IPS-20b (cell line): ENCODE results near the gene AFDN.

Experiments
- H3K27ac ChIP-seq: one replicate; pipeline ENCODE4 v1.5.1; 2013; ENCODE audit warnings: low read length
- H3K27me3 ChIP-seq: 2 replicates; pipeline ENCODE4 v1.6.1; 2013; ENCODE audit warnings: mild to moderate bottlenecking, low read length, inconsistent platforms; ENCODE audit not compliant: insufficient read depth
- H3K36me3 ChIP-seq: 2 replicates; pipeline ENCODE4 v1.6.1; 2013; ENCODE audit warnings: low read depth, mild to moderate bottlenecking, inconsistent platforms, low read length, moderate library complexity; ENCODE audit not compliant: insufficient read depth
- H3K4me1 ChIP-seq: 2 replicates; pipeline ENCODE4 v1.6.1; 2013; ENCODE audit warnings: mild to moderate bottlenecking, control low read depth, inconsistent platforms, low read length, moderate library complexity; ENCODE audit not compliant: insufficient read depth
- H3K4me3 ChIP-seq: 2 replicates; pipeline ENCODE4 v1.5.1; 2013; ENCODE audit warnings: mild to moderate bottlenecking, low read length, inconsistent platforms
- H3K9ac ChIP-seq: 2 replicates; pipeline ENCODE4 v1.6.1; 2013; ENCODE audit warnings: low read depth, mild to moderate bottlenecking, inconsistent platforms, low read length, moderate library complexity
- H3K9me3 ChIP-seq: 2 replicates; pipeline ENCODE4 v1.6.1; 2013; ENCODE audit warnings: mild to moderate bottlenecking, low read depth, low read length, inconsistent platforms; ENCODE audit not compliant: insufficient read depth

The AFDN gene

DNA sequence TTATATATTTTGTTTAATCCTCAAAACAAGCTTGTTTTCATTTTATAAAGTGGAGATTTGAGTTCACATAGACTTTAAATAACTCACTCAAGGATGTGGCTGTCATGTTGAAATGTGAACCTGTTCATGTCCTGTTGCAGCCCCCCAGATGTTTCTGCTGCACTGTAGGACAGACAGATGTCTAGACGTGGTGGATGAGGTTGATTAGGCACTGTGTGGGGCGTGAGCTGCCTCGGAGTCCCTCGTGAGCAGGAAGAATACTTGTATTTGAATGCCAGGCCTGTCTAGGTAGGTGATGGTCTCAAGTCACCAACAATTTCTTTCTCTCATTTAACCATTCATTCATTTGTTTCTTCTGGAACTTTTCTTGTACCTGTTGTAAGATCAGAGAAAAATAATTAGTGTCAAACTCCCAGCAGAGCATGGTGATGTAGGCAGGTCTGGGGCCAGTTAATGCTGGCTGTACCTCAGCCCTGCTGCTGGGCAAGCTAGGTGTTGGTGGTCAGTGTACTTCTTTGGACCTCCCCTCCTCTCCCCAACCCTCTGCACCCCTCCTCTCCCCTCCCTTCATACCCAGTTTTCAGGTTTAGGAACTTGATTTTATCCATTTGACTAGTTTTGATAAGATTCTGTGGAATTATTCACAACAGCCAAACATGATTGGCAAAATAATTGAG lies 34.0 kb downstream of the AFDN start:
- Histone ChIP-seq H3K27me3 (no peaks in the 10 kb centered on the region), H3K9me3 (no peaks in the 10 kb centered on the region), H3K27ac (peak overlapping the region; percentile 52), H3K4me1 (peaks cover 62% of the 10 kb centered on the region), H3K36me3 (peaks cover 7% of the 10 kb centered on the region; the same call in 1 of the 2 replicates), H3K4me3 (no peak overlapping the region), H3K9ac (peak overlapping the region; percentile 19; the same call in 1 of the 2 replicates)

DNA sequence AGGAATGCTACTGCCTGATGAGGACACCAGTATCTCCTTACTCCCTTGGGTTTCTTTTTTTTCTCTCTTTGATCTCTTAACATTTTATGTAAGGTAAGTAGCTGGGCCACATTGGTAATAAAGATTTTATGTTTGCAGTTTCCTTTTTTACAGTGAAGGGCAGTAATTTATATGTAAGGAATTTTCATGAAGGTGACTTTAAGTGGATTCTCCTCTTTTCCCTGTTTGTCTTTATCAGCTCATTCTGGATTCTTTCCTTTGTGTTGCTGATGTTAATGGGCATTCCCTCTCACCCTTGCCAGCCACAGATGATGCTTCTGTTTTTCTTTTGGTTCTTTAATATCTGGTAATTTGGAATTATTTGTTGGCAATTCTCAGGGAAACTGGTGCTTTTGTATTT lies 34.7 kb downstream of the AFDN start:
- peaks cover 62% of the 10 kb centered on the region for H3K4me1 ChIP-seq
- peak overlapping the region; percentile 52 for H3K27ac ChIP-seq
- H3K9me3 ChIP-seq, result no peaks in the 10 kb centered on the region
- H3K27me3 ChIP-seq, result no peaks in the 10 kb centered on the region
- H3K9ac ChIP-seq, result peak overlapping the region; percentile 33; the same call in 1 of the 2 replicates
- H3K36me3 ChIP-seq, result peaks cover 7% of the 10 kb centered on the region; the same call in 1 of the 2 replicates
- peak overlapping the region; percentile 39 for H3K4me3 ChIP-seq

DNA sequence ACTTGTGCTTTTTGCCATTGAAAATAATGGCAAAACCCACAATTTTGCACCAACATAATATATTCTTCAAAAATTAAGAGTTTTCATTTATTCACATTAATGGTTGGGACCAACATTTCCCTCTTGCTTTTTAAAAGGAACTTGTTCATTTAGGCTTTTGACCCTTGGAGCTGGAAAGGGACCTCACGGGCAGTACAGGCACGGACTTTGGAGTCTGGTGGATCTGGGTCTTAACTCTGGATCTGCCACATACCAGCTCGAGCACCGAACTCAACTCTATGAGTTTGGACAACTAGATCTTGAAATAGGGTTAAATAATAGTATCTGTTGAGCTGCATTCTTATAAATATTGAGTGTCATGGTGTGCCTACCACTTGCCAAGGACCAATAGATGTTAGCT lies 37.2 kb downstream of the AFDN start:
- Histone ChIP-seq H3K27ac (no peak overlapping the region), H3K4me1 (peaks cover 44% of the 10 kb centered on the region), H3K9ac (no peak overlapping the region), H3K27me3 (no peaks in the 10 kb centered on the region), H3K36me3 (peaks cover 22% of the 10 kb centered on the region), H3K9me3 (no peaks in the 10 kb centered on the region), H3K4me3 (no peak overlapping the region)

- no peak overlapping the region for H3K9ac ChIP-seq
Measured at GRCh38 chr6:167866642-167867041, 39.9 kb downstream of the AFDN start.

GRCh38 chr6:167870321-167870720 lies 43.6 kb downstream of the AFDN start:
- Histone ChIP-seq H3K9ac (no peak overlapping the region), H3K4me1 (peaks cover 13% of the 10 kb centered on the region; the same call in 1 of the 2 replicates), H3K27me3 (no peaks in the 10 kb centered on the region), H3K27ac (no peak overlapping the region), H3K9me3 (no peaks in the 10 kb centered on the region), H3K36me3 (peaks cover 73% of the 10 kb centered on the region), H3K4me3 (no peak overlapping the region)

More at GRCh38 chr6:167866642-167867041, 39.9 kb downstream of the AFDN start:
- peaks cover 49% of the 10 kb centered on the region for H3K36me3 ChIP-seq
- H3K9me3 ChIP-seq, result no peaks in the 10 kb centered on the region
- no peaks in the 10 kb centered on the region for H3K27me3 ChIP-seq
- H3K27ac ChIP-seq, result no peak overlapping the region
- peaks cover 18% of the 10 kb centered on the region; the same call in 1 of the 2 replicates for H3K4me1 ChIP-seq
- no peak overlapping the region for H3K4me3 ChIP-seq

GRCh38 chr6:167872538-167873210 lies 46.0 kb downstream of the AFDN start:
- Histone ChIP-seq H3K9me3 (no peaks in the 10 kb centered on the region), H3K4me3 (no peak overlapping the region), H3K9ac (no peak overlapping the region), H3K27me3 (no peaks in the 10 kb centered on the region), H3K36me3 (peaks cover 94% of the 10 kb centered on the region), H3K27ac (no peak overlapping the region), H3K4me1 (no peaks in the 10 kb centered on the region)

GRCh38 chr6:167877994-167878779 lies 51.5 kb downstream of the AFDN start:
- Histone ChIP-seq H3K36me3 (peaks cover 91% of the 10 kb centered on the region), H3K27ac (no peak overlapping the region), H3K9ac (no peak overlapping the region), H3K9me3 (no peaks in the 10 kb centered on the region), H3K4me1 (peaks cover 21% of the 10 kb centered on the region; the same call in 1 of the 2 replicates), H3K27me3 (no peaks in the 10 kb centered on the region), H3K4me3 (no peak overlapping the region)

DNA sequence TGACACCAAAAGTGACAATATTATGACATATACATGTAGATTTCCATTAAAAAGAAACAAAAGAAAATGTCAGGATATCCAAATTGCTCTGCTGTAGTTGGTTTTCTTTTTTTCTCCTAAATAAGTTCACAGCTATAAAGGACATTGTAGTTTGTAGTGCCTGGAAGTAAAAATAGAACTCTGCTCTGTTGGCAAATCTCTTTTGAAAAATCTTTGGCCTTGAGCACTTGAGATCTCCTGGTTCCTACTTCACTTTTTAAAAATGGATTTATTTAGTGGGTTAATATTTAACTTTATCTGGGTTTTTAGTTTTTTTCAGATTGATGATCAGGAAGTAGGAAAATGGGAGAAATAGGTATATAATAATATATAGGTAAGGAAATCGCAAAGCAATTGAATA lies 52.9 kb downstream of the AFDN start:
- Histone ChIP-seq H3K36me3 (peaks cover 97% of the 10 kb centered on the region), H3K27ac (no peak overlapping the region), H3K9me3 (no peaks in the 10 kb centered on the region), H3K9ac (no peak overlapping the region), H3K27me3 (no peaks in the 10 kb centered on the region), H3K4me3 (no peak overlapping the region), H3K4me1 (peaks cover 21% of the 10 kb centered on the region; the same call in 1 of the 2 replicates)

- H3K27ac ChIP-seq, result no peak overlapping the region
- H3K27me3 ChIP-seq, result no peaks in the 10 kb centered on the region
- no peak overlapping the region for H3K4me3 ChIP-seq
- peaks cover 91% of the 10 kb centered on the region for H3K36me3 ChIP-seq
- H3K9ac ChIP-seq, result no peak overlapping the region
- no peaks in the 10 kb centered on the region for H3K9me3 ChIP-seq
- peaks cover 21% of the 10 kb centered on the region; the same call in 1 of the 2 replicates for H3K4me1 ChIP-seq
Measured at GRCh38 chr6:167881327-167881726, 54.6 kb downstream of the AFDN start.

DNA sequence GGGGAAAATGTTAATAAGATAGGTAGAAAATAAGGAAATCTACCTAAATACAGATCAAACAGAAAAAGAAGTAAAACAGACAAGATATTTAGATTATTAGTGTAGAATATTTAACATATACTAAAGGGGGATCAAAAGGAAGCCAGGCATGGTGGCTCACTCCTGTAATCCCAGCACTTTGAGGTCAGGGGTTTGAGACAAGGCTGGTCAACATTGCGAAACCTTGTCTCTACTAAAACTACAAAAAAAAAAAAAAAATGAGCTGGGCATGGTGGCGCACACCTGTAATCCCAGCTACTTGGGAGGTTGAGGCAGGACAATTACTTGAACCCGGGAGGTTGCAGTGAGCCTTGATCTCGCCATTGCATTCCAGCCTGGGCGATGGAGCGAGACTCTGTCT lies 55.5 kb downstream of the AFDN start:
- no peaks in the 10 kb centered on the region for H3K9me3 ChIP-seq
- H3K9ac ChIP-seq, result no peak overlapping the region
- no peaks in the 10 kb centered on the region for H3K27me3 ChIP-seq
- no peak overlapping the region for H3K4me3 ChIP-seq
- H3K36me3 ChIP-seq, result peaks cover 82% of the 10 kb centered on the region
- no peak overlapping the region for H3K27ac ChIP-seq
- peaks cover 21% of the 10 kb centered on the region; the same call in 1 of the 2 replicates for H3K4me1 ChIP-seq

DNA sequence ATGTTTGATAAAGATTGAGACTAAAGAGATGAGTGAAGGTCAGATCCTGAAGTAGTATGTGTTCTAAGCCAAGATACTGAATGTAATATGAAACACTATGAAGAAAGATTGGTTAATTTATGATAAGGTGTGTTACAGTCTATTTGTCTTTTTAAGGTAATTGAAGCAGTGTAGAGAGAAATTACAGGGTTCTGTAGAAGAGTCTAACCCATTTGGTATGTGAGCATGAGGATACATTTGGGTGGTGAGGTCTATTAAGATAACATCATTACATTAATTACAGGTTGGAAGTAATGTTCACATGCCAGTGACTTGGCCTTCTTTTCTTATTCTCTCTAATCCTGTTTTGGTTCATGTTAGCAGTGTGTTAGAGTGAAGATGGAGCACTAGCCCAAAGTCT lies 61.4 kb downstream of the AFDN start:
- Histone ChIP-seq H3K4me1 (peaks cover 11% of the 10 kb centered on the region; the same call in 1 of the 2 replicates), H3K9me3 (no peaks in the 10 kb centered on the region), H3K4me3 (no peak overlapping the region), H3K27me3 (no peaks in the 10 kb centered on the region), H3K9ac (no peak overlapping the region), H3K36me3 (peaks cover 67% of the 10 kb centered on the region), H3K27ac (no peak overlapping the region)
